ENCODE data around the gene THAP4.

The THAP4 gene

GRCh38 chr2:241560162-241560882 lies 76.6 kb downstream of the THAP4 start:
- Histone ChIP-seq H3K9ac (ENCODE audit: insufficient read length, low read depth) (peak overlapping the region; percentile 88), H3K9me3 (ENCODE audit: insufficient read depth, low read length) (peaks cover 12% of the 10 kb centered on the region), H3K4me3 (ENCODE audit: insufficient read length, low read depth) (no peak overlapping the region), H3K4me1 (ENCODE audit: insufficient read depth, insufficient read length) (peaks cover 37% of the 10 kb centered on the region), H3K27me3 (ENCODE audit: insufficient read depth, insufficient read length) (peaks cover 26% of the 10 kb centered on the region), H3K36me3 (ENCODE audit: insufficient read depth, insufficient read length, low read length) (peaks cover 31% of the 10 kb centered on the region)
- TF ChIP-seq ZNF274 (IDR thresholded peaks at IDR 0.05; ENCODE audit: low read depth, low read length) (no peak), SUZ12 (IDR thresholded peaks at IDR 0.05; ENCODE audit: extremely low read depth, insufficient read depth, insufficient read length) (no peak), YY1 (IDR thresholded peaks at IDR 0.05; ENCODE audit: insufficient read depth, insufficient read length) (no peak)
- no peak for DNase-seq (ENCODE audit: low read depth, low spot score)

- Histone ChIP-seq H3K36me3 (ENCODE audit: insufficient read depth, insufficient read length, low read length) (peaks cover 31% of the 10 kb centered on the region), H3K9me3 (ENCODE audit: insufficient read depth, low read length) (peaks cover 12% of the 10 kb centered on the region), H3K27me3 (ENCODE audit: insufficient read depth, insufficient read length) (peaks cover 26% of the 10 kb centered on the region), H3K4me3 (ENCODE audit: insufficient read length, low read depth) (peak overlapping the region; percentile 65), H3K9ac (ENCODE audit: insufficient read length, low read depth) (peak overlapping the region; percentile 88), H3K4me1 (ENCODE audit: insufficient read depth, insufficient read length) (peaks cover 29% of the 10 kb centered on the region)
- DNase-seq (ENCODE audit: low read depth, low spot score): no peak
- TF ChIP-seq YY1 (IDR thresholded peaks at IDR 0.05; ENCODE audit: insufficient read depth, insufficient read length) (no peak), SUZ12 (IDR thresholded peaks at IDR 0.05; ENCODE audit: extremely low read depth, insufficient read depth, insufficient read length) (no peak), ZNF274 (IDR thresholded peaks at IDR 0.05; ENCODE audit: low read depth, low read length) (no peak)
Measured at GRCh38 chr2:241559323-241560161, 77.4 kb downstream of the THAP4 start.

- H3K4me3 ChIP-seq (ENCODE audit: insufficient read length, low read depth): peak within 1 kb of the TSS; percentile 65
Measured at GRCh38 chr2:241558532-241559322, 78.2 kb downstream of the THAP4 start, which contains the start of gene BOK. Gene BOK, plus strand, starts transcription at chr2:241558745. Its CDS starts 739 bp downstream, at chr2:241559484.

GRCh38 chr2:241556746-241557145 lies 80.2 kb downstream of the THAP4 start:
- H3K27me3 ChIP-seq (ENCODE audit: insufficient read depth, insufficient read length): peaks cover 26% of the 10 kb centered on the region
- peaks cover 17% of the 10 kb centered on the region for H3K4me1 ChIP-seq (ENCODE audit: insufficient read depth, insufficient read length)
- H3K9ac ChIP-seq (ENCODE audit: insufficient read length, low read depth): no peak overlapping the region
- no peak for DNase-seq (ENCODE audit: low read depth, low spot score)
- H3K4me3 ChIP-seq (ENCODE audit: insufficient read length, low read depth): no peak overlapping the region
- H3K9me3 ChIP-seq (ENCODE audit: insufficient read depth, low read length): peaks cover 12% of the 10 kb centered on the region
- peaks cover 8% of the 10 kb centered on the region for H3K36me3 ChIP-seq (ENCODE audit: insufficient read depth, insufficient read length, low read length)
- TF ChIP-seq YY1 (IDR thresholded peaks at IDR 0.05; ENCODE audit: insufficient read depth, insufficient read length) (no peak), SUZ12 (IDR thresholded peaks at IDR 0.05; ENCODE audit: extremely low read depth, insufficient read depth, insufficient read length) (no peak), ZNF274 (IDR thresholded peaks at IDR 0.05; ENCODE audit: low read depth, low read length) (no peak)

More at GRCh38 chr2:241558532-241559322, 78.2 kb downstream of the THAP4 start, which contains the start of gene BOK:
- Histone ChIP-seq H3K4me1 (ENCODE audit: insufficient read depth, insufficient read length) (peaks cover 22% of the 10 kb centered on the region), H3K27me3 (ENCODE audit: insufficient read depth, insufficient read length) (peaks cover 26% of the 10 kb centered on the region), H3K9me3 (ENCODE audit: insufficient read depth, low read length) (peaks cover 12% of the 10 kb centered on the region), H3K36me3 (ENCODE audit: insufficient read depth, insufficient read length, low read length) (peaks cover 26% of the 10 kb centered on the region), H3K9ac (ENCODE audit: insufficient read length, low read depth) (peak within 1 kb of the TSS; percentile 88)
- peak; percentile 61 for DNase-seq (ENCODE audit: low read depth, low spot score)
- TF ChIP-seq ZNF274 (IDR thresholded peaks at IDR 0.05; ENCODE audit: low read depth, low read length): no peak
- TF ChIP-seq YY1 (IDR thresholded peaks at IDR 0.05; ENCODE audit: insufficient read depth, insufficient read length): no peak
- TF ChIP-seq SUZ12 (IDR thresholded peaks at IDR 0.05; ENCODE audit: extremely low read depth, insufficient read depth, insufficient read length): no peak

- H3K4me3 ChIP-seq (ENCODE audit: insufficient read length, low read depth): no peak overlapping the region
- DNase-seq (ENCODE audit: low read depth, low spot score): no peak
- peaks cover 12% of the 10 kb centered on the region for H3K9me3 ChIP-seq (ENCODE audit: insufficient read depth, low read length)
- TF ChIP-seq ZNF274 (IDR thresholded peaks at IDR 0.05; ENCODE audit: low read depth, low read length) (no peak), YY1 (IDR thresholded peaks at IDR 0.05; ENCODE audit: insufficient read depth, insufficient read length) (no peak)
- peaks cover 26% of the 10 kb centered on the region for H3K27me3 ChIP-seq (ENCODE audit: insufficient read depth, insufficient read length)
- no peak overlapping the region for H3K9ac ChIP-seq (ENCODE audit: insufficient read length, low read depth)
- peaks cover 11% of the 10 kb centered on the region for H3K4me1 ChIP-seq (ENCODE audit: insufficient read depth, insufficient read length)
- peaks cover 8% of the 10 kb centered on the region for H3K36me3 ChIP-seq (ENCODE audit: insufficient read depth, insufficient read length, low read length)
Measured at GRCh38 chr2:241555711-241556110, 81.2 kb downstream of the THAP4 start.

- TF ChIP-seq YY1 (IDR thresholded peaks at IDR 0.05; ENCODE audit: insufficient read depth, insufficient read length): no peak
- no peak for TF ChIP-seq ZNF274 (IDR thresholded peaks at IDR 0.05; ENCODE audit: low read depth, low read length)
- no peak for TF ChIP-seq SUZ12 (IDR thresholded peaks at IDR 0.05; ENCODE audit: extremely low read depth, insufficient read depth, insufficient read length)
- Histone ChIP-seq H3K4me3 (ENCODE audit: insufficient read length, low read depth) (no peak overlapping the region), H3K36me3 (ENCODE audit: insufficient read depth, insufficient read length, low read length) (peaks cover 1% of the 10 kb centered on the region), H3K27me3 (ENCODE audit: insufficient read depth, insufficient read length) (peaks cover 22% of the 10 kb centered on the region), H3K9me3 (ENCODE audit: insufficient read depth, low read length) (peaks cover 12% of the 10 kb centered on the region), H3K4me1 (ENCODE audit: insufficient read depth, insufficient read length) (peaks cover 7% of the 10 kb centered on the region), H3K9ac (ENCODE audit: insufficient read length, low read depth) (no peak overlapping the region)
- DNase-seq (ENCODE audit: low read depth, low spot score): no peak
Measured at GRCh38 chr2:241554610-241555322, 82.2 kb downstream of the THAP4 start.

Data from NT2/D1 (cell line).